ENCODE data around the gene RPS21.
A peak's percentile ranks its signal among the peaks of the same experiment; 100 is the strongest.

RPS21 gene

DNA sequence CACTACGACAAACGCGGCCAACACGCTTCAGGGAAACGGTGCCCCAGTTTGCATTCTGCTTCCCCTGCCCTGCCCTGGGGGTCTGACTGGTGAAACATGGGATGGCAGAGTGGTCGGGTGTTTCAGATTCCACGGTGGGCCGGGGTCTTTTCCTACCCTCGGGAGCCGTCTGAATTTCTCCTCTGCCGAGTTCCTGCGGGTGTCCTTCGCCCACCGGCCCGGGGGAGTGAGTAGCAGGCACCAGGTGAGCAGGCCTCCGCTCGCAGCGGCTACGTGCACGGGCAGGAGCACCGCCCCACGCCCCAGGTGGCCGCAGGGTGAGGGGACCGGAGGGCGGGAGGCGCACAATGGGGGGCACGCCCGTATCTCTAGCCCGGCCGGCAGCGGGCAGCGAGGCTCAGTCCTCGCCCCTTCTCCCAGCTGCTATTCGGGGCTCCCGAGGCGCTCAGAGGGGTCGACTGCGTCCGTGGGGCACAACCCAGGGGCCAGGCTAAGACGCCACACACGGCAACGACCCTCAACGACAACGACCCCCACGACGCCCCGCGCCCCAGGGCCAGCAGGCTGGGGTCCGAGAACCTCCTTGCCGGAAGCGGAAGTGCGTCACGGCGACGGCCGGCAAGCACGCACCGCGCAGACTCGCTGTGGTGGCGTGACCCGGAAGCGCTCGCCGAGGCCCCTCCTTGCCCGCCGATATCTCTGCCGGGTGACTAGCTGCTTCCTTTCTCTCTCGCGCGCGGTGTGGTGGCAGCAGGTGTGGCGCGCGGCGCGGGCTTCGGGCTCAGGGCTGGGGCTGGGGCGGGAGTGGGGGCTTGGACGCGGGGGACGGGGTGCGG, at the start of gene RPS21:
Gene RPS21 (plus strand): TSS at position 721 of the 836 bp plus-strand sequence. CDS start 236 bp downstream, outside the sequence.
- H3K9me3 Mint-ChIP-seq: peaks cover 6% of the 10 kb centered on the region in 2 donors
- H3K4me3 Mint-ChIP-seq: peak within 1 kb of the TSS; percentile 95
- peak; percentile 90 to 95 for ATAC-seq (replicated peaks)
- DNase-seq: peak; percentile 89
- H3K36me3 Mint-ChIP-seq: peaks cover 44 to 64% of the 10 kb centered on the region in 2 donors
- no peaks in the 10 kb centered on the region for H3K27me3 Mint-ChIP-seq
- peaks cover 44 to 73% of the 10 kb centered on the region in 2 donors for H3K4me1 Mint-ChIP-seq
- peak within 1 kb of the TSS; percentile 96 for H3K27ac Mint-ChIP-seq

DNA sequence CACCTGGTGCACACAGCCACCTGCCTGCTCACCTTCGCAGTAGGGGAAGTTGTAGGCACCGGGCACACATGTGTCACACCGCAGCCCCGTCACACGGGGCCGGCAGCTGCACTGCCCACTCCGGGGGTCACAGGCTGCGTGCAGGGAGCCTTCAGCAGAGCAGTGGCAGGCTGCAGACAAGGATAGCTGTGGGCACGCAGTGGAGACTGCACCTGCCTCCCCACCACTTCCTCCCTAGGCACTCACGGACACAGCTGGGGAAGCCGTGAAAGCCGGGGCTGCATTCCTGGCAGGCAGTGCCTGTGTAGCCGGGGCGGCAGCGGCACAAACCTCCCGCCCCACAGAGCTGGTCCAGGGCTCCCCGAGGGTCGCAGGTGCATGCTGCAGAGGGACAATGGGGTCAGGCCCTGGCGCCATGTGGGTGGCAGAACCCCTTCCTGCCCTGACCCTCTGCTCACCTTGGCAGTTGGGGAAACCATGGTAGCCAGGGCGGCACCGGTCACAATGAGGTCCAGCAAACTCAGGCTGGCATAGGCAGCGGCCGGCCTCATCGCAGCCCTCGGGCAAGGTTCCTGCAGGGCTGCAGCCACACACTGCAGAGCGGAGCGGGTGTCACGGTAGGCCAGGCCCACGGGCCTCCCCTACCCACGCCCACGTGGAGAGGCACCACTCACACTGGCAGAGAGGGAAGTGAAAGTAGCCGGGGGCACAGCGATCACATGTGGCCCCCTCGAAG, 49.2 kb upstream of the RPS21 start:
- peak overlapping the region; percentile 89 for H3K27ac Mint-ChIP-seq
- ATAC-seq (replicated peaks) (peak; percentile 74 to 81), DNase-seq (peak; percentile 79)
- peaks cover 0 to 2% of the 10 kb centered on the region in 2 donors for H3K9me3 Mint-ChIP-seq
- peaks cover 8 to 9% of the 10 kb centered on the region in 2 donors for H3K36me3 Mint-ChIP-seq
- H3K4me1 Mint-ChIP-seq: peaks cover 44 to 55% of the 10 kb centered on the region in 2 donors
- peak overlapping the region; percentile 42 to 71 for H3K4me3 Mint-ChIP-seq
- no peaks in the 10 kb centered on the region for H3K27me3 Mint-ChIP-seq

DNA sequence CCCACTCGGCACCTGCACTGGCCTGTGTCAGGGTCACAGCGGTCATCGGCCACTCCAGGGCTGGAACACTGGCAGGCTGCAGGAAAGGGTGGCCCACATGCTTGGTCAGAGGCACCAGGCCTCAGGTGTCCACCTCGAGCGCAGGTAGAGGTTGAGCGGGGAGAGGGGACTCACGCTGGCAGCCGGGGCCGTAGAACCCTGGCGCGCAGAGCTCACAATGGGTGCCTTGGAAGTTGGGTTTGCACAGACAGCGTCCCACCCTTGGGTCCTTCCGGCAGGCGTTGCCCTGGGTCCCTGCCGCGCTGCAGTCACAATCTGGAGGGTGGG, 48.6 kb upstream of the RPS21 start:
- Mint-ChIP-seq H3K27me3 (no peaks in the 10 kb centered on the region), H3K27ac (peak overlapping the region; percentile 89), H3K4me3 (peak overlapping the region; percentile 42 to 56), H3K9me3 (peaks cover 0 to 2% of the 10 kb centered on the region in 2 donors), H3K36me3 (peaks cover 8 to 9% of the 10 kb centered on the region in 2 donors), H3K4me1 (peaks cover 44 to 55% of the 10 kb centered on the region in 2 donors)
- DNase-seq: no peak
- no peak for ATAC-seq (replicated peaks)

DNA sequence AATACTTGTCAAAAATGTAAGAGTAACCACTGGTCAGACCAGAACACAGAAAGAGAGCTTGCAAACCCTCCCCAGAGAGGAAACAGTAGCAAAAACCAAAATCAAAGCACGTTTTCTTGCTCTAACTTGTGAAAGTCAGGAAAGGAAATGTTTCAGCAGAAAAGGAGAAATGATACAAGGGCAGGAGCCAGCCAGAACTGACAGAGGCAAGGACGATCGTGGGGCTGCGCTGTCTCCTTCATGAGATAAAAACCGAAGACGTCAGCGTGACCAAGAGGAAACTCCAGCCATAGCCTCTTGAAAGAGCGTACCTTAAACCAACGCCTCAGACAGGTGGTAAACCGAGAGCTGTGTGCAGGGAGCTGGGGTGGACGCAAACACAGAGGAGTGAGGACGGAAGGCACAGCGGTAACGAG, 47.2 kb upstream of the RPS21 start:
- Mint-ChIP-seq H3K9me3 (peaks cover 0 to 2% of the 10 kb centered on the region in 2 donors), H3K4me1 (peaks cover 44 to 55% of the 10 kb centered on the region in 2 donors), H3K27me3 (no peaks in the 10 kb centered on the region), H3K4me3 (peak overlapping the region; percentile 70 to 82), H3K36me3 (peaks cover 8 to 9% of the 10 kb centered on the region in 2 donors), H3K27ac (peak overlapping the region; percentile 95)
- DNase-seq (peak; percentile 77), ATAC-seq (replicated peaks) (peak; percentile 71 to 78)

DNA sequence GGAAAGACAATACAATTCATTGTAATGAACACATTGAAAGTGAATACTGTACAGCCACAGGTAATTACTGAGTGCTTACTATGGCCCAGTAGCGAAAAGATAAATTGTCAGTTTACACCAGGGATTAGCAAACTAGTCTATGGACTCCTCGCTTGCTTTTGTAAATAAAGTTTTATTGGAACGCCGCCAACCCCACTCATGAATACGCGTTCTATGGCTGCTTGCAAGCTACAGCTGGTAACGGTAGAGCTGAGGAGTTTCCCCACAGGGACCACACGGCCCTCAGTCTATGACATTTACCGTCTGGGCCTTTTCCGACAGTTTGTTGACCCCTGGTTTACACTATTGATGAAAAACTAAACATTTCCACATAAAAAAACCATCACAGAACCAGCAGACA, 44.0 kb upstream of the RPS21 start:
- peaks cover 3 to 6% of the 10 kb centered on the region in 2 donors for H3K36me3 Mint-ChIP-seq
- ATAC-seq (replicated peaks) (no peak), DNase-seq (no peak)
- H3K4me1 Mint-ChIP-seq: peaks cover 18 to 27% of the 10 kb centered on the region in 2 donors
- H3K27ac Mint-ChIP-seq: no peak overlapping the region
- H3K4me3 Mint-ChIP-seq: no peak overlapping the region
- no peaks in the 10 kb centered on the region for H3K9me3 Mint-ChIP-seq
- H3K27me3 Mint-ChIP-seq: no peaks in the 10 kb centered on the region

DNA sequence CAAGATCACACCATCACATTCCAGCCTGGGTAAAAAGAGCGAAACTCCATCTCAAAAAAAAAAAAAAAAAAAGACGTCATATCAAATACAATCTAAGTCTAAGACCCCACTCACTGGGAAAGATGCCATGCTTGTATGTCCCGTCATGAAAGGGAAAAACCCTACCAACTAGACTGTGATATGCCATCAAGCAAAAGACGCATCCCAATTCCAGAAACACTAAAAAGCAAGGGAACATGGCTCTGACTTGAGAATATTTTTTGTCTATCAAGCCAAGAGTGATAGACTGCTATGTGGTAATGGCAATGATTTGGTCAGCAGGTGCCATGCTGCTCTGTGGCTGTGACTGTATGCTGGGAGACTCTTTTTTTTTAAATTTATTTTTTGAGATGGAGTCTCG, 42.8 kb upstream of the RPS21 start:
- DNase-seq (no peak), ATAC-seq (replicated peaks) (no peak)
- H3K27me3 Mint-ChIP-seq: no peaks in the 10 kb centered on the region
- no peak overlapping the region for H3K27ac Mint-ChIP-seq
- H3K36me3 Mint-ChIP-seq: peaks cover 9 to 11% of the 10 kb centered on the region in 2 donors
- H3K4me3 Mint-ChIP-seq: no peak overlapping the region
- peaks cover 9 to 15% of the 10 kb centered on the region in 2 donors for H3K4me1 Mint-ChIP-seq
- H3K9me3 Mint-ChIP-seq: peaks cover 3 to 4% of the 10 kb centered on the region in 2 donors

DNA sequence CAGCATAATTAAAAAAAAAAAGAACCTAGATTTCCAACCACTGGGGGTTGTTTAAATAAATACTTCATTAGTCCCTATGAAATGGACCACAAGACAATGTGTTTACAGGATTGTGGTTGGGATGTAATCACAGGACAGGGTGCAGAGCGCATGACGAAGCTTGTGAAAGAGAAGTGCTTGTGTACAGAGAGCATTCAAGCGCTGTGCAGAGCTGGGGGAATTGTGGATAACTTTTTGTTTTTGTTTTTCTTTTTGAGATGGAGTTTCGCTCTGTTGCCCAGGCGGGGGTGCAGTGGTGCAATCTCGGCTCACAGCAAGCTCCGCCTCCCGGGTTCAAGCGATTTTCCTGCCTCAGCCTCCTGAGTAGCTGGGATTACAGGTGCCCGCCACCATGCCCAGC, 42.1 kb upstream of the RPS21 start:
- Mint-ChIP-seq H3K27me3 (no peaks in the 10 kb centered on the region), H3K4me1 (peaks cover 5 to 8% of the 10 kb centered on the region in 2 donors), H3K27ac (no peak overlapping the region), H3K9me3 (peaks cover 5 to 7% of the 10 kb centered on the region in 2 donors), H3K4me3 (no peak overlapping the region), H3K36me3 (peaks cover 12 to 16% of the 10 kb centered on the region in 2 donors)
- no peak for DNase-seq
- no peak for ATAC-seq (replicated peaks)

DNA sequence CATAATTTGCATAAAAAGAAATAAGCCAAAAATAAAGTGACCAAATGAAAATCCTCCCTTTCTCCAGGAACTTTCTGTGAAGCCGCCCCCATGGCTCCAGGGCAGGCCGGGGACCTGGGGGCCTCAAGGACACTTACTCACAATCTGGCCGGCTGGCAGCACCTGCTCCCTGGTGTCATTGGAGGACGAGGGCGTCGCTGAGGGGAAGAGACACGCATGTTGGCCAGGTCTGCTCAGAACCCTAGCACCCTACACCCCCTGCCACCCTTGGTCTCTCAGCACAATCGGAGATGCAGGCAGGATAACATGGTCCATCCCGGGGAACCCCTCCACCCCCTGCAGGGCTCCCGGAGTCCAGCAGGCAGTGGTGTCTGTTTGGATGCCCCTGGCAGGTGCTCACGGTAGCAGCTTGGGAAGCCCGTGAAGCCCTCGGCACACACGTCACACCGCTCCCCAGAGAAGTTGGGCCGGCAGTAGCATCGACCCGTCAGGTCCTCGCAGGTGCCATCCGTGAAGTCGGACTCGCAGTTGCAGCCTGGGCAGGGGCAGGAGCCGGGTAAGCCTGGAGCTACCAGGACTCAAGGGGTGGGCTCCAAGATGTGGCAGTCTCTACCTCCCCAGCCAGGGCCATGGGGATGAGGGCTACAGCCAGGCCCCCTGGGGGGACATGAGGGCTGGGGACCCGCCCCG, 41.1 kb upstream of the RPS21 start:
- peaks cover 5 to 7% of the 10 kb centered on the region in 2 donors for H3K9me3 Mint-ChIP-seq
- peaks cover 10 to 15% of the 10 kb centered on the region in 2 donors for H3K36me3 Mint-ChIP-seq
- no peaks in the 10 kb centered on the region for H3K27me3 Mint-ChIP-seq
- H3K27ac Mint-ChIP-seq: no peak overlapping the region
- no peak overlapping the region for H3K4me3 Mint-ChIP-seq
- no peak for DNase-seq
- no peak for ATAC-seq (replicated peaks)
- H3K4me1 Mint-ChIP-seq: peaks cover 0 to 2% of the 10 kb centered on the region in 2 donors

DNA sequence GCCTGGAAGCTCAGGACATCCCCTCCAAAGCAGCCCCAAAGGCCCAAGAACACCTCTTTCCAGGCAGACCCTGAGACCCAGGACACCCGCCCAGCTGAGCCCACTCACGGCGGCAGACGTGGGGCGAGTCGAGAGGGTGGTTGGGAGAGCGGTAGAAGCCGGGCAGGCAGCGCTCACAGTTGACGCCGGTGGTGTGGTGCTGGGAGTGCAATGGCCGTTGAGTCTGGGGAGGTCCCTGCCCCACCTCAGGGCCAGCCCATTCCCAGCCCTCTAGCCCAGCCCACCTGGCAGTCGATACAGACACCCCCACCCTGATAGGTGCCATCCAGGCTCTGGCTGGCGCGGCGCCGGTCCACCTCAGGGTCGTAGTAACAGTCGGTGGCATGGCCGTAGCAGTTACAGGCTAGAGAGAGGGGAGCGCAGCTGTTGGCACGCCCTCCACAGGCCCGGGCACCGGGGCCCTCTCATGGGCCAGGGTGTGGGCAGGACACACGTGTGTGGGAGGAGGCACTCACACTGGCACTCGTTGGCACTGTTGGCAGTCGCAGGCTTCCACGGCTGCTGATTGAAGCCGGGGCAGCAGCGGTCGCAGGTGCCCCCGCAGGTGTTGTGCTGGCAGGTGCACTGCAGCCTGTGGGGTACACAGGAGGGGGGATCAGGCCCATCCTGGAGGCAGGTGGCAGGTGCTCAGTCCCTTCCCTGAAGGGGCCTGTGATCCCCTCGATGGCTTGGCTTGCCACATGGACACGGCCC, 40.3 kb upstream of the RPS21 start:
- no peak for ATAC-seq (replicated peaks)

DNA sequence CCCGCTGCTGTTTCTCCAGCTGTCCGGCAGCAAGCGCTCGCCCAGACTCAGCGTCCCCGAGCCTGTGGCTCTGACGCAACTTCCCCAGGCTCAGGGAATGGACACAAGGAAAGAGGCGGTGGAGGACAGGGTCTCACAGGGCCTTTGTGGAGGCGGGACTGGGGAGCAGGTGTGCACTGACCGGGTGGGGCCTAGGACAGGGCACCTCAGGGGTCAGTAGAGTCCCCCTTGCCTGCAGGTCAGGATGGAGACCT, 39.8 kb upstream of the RPS21 start:
- H3K4me1 Mint-ChIP-seq: peaks cover 0 to 2% of the 10 kb centered on the region in 2 donors

More for the DNA sequence above, 40.3 kb upstream of the RPS21 start:
- peaks cover 5 to 7% of the 10 kb centered on the region in 2 donors for H3K9me3 Mint-ChIP-seq
- H3K27ac Mint-ChIP-seq: no peak overlapping the region
- no peaks in the 10 kb centered on the region for H3K27me3 Mint-ChIP-seq
- DNase-seq: no peak
- peaks cover 0 to 2% of the 10 kb centered on the region in 2 donors for H3K4me1 Mint-ChIP-seq
- H3K36me3 Mint-ChIP-seq: peaks cover 10 to 15% of the 10 kb centered on the region in 2 donors
- no peak overlapping the region for H3K4me3 Mint-ChIP-seq

DNA sequence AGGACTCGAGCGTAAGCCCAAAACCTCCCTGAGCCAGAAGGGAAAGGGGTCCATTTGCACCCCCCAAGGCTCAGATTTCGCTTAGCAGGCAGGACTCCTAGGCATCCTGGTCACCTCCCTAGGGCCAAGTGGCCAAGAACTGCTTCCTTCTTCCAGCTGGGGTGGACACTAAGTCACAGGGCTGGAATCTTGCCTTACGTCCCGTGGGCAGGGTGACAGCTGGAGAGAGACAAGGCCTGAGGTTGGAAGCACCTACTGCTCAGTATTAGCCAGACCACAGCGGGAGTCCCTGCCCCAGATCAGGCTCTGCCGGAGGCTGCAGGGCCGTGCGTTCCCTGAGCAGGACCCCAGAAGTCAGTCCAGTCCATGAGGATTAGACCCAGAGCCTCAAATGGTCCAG, 39.5 kb upstream of the RPS21 start:
- ATAC-seq (replicated peaks) (no peak), DNase-seq (no peak)
- Mint-ChIP-seq H3K27me3 (no peaks in the 10 kb centered on the region), H3K4me1 (peaks cover 0 to 2% of the 10 kb centered on the region in 2 donors), H3K27ac (no peak overlapping the region), H3K9me3 (peaks cover 5 to 7% of the 10 kb centered on the region in 2 donors), H3K4me3 (no peak overlapping the region), H3K36me3 (peaks cover 11 to 20% of the 10 kb centered on the region in 2 donors)

More for the DNA sequence above, 39.8 kb upstream of the RPS21 start:
- no peak for ATAC-seq (replicated peaks)
- Mint-ChIP-seq H3K27ac (no peak overlapping the region), H3K36me3 (peaks cover 10 to 16% of the 10 kb centered on the region in 2 donors), H3K9me3 (peaks cover 5 to 7% of the 10 kb centered on the region in 2 donors), H3K4me3 (no peak overlapping the region), H3K27me3 (no peaks in the 10 kb centered on the region)
- DNase-seq: no peak

DNA sequence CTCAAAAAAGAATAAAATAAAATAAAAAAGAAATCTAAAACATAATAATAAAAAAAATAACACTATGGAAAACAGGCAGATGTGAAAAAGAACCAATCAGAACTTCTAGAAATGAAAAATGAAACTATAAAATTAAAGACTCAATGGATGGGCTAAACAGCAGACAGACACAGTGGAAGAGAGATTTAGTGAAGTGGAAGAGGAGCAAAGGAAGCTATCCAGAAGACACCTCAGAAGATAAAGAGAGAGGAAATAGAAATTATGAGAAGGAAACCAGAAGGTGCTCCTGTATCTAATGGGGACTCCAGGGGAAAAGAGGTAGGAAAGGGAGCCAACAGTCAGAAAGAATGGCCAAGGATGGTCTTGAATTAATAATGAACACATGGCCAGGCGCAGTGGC, 38.3 kb upstream of the RPS21 start:
- peak overlapping the region; percentile 3 for H3K27ac Mint-ChIP-seq
- no peak overlapping the region for H3K4me3 Mint-ChIP-seq

DNA sequence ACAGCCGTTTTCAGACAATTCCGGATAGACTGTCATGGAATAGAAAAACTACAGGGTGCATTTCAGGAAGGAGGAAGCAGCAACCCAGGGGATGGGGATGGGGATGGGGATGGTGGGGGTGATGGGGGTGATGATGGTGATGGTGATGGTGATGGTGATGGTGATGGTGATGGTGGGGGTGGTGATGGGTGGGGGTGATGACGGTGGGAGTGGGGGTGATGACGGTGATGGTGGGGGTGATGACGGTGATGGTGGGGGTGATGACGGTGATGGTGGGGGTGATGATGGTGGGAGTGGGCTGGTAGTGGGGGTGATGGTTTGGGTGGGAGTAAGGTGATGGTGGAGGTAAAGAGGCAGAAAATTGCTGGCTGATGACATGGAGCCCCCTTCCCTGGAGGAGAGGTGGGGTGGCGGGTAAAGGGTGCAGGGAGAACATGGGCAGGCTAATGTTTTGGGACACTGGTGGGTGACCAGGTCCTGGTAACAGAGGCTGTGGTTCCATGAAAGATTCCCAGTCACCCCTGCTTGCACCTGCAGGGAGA, 37.3 kb upstream of the RPS21 start:
- Mint-ChIP-seq H3K27me3 (no peaks in the 10 kb centered on the region), H3K36me3 (peaks cover 13 to 22% of the 10 kb centered on the region in 2 donors), H3K27ac (no peak overlapping the region), H3K4me3 (no peak overlapping the region), H3K9me3 (peaks cover 5 to 7% of the 10 kb centered on the region in 2 donors), H3K4me1 (peaks cover 0 to 2% of the 10 kb centered on the region in 2 donors)
- ATAC-seq (replicated peaks) (no peak), DNase-seq (no peak)

More for the DNA sequence above, 38.3 kb upstream of the RPS21 start:
- peaks cover 13 to 22% of the 10 kb centered on the region in 2 donors for H3K36me3 Mint-ChIP-seq
- no peaks in the 10 kb centered on the region for H3K27me3 Mint-ChIP-seq
- H3K9me3 Mint-ChIP-seq: peaks cover 5 to 7% of the 10 kb centered on the region in 2 donors
- H3K4me1 Mint-ChIP-seq: peaks cover 0 to 2% of the 10 kb centered on the region in 2 donors
- DNase-seq: no peak
- ATAC-seq (replicated peaks): no peak

All from stimulated activated naive B cell treated with anti-CD40 and anti-IgM and Interleukin-4, amounts not matched to agents 10 μg/mL and 1 μg/mL and 100 μg/mL, for 72 hours (primary cell).